HG02943 (cell line): ENCODE data around the gene RWDD4.

Experiments used
- ATAC-seq: cut with Tn5 transposase; IDR thresholded peaks from one replicate; pipeline ENCODE4 v1.9.1; 2021; ENCODE audit warnings: mild to moderate bottlenecking, low read depth, moderate library complexity; ENCODE audit not compliant: unreplicated experiment

The RWDD4 gene

DNA sequence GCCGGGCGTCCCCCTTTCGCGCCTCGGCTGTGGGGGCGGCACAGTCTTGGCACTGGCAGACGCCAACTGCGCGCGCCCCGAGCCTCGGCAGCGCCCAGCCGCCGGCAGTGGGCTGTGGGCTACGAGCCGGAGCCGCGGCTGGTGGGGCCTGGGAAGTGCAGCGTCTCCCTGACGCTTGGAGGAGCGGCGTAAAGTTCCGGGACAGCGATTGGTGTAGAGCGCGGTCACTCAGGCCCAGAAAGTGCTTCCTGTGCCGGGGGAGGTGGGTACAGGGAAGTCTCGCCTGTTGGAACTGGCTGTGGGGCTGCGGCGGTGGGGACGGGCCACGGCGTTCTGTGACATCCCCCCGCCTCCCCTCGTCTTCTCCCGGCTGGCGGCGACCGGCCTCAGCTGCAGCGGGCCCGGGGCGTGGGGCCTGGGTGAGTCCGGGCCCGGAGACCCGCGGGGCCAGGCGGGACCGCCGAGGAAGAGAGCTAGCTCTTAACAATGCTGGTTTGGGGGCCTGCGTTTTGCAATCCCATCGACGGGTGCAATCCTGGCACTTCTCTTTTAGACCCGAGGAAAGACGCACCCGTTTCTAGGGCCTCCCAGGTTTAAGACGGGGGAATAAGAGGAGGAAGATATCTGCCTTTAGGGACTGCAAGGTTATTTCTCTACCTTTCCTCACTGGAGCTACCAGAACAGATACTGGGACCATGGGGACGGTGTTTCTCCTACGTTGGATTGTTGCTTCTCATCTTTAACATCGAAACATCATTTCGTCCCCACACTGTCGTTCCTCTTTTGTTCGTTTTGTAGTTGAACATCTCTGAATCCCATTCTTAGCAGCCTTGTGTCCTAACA lies at the start of gene RWDD4, which contains the start of gene TRAPPC11:
RWDD4 (minus strand) TSS at position 157 of the 843 bp plus-strand sequence. CDS start 233 bp downstream, outside the sequence.
TRAPPC11 (plus strand) TSS at position 265 of the 843 bp plus-strand sequence. CDS start 4,575 bp downstream, outside the sequence.
- ATAC-seq: peak; percentile 99

DNA sequence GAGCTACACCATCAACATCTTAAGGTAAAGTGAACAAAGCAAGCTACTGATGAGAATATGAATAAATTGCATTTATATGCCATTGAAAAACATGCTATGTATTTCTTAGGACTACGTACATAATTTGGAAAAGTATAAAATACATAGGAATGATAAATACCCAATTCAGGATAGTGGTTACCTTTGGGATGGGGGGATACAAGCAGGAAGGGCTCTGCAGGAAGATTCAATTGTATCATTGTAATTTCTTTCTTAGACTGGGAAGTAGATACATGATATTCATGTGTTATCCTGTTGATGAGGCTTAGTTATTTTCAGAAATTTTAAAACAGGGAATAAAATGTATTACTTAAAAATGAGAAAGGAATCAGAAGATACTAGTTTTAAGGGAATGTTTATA lies 43.5 kb upstream of the RWDD4 start:
- no peak for ATAC-seq

DNA sequence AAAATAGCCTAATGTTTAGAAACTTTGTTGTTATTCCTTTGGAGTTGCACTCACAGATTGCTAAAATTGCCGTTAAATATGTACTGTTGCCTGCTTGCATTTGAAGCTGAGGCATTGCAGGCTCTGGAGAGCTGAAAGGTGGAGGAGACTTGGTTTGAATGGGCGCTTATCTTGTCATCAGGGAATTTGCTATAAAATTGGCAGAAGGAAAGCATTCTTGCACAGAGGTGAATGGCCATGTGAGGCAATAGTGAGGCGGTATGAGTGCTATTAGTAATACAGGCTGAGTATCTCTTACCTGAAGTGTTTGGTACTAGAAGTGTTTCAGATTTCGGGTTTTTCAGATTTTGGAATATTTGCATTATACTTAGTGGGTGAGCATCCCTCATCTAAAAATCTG lies 41.4 kb upstream of the RWDD4 start:
- ATAC-seq: no peak

DNA sequence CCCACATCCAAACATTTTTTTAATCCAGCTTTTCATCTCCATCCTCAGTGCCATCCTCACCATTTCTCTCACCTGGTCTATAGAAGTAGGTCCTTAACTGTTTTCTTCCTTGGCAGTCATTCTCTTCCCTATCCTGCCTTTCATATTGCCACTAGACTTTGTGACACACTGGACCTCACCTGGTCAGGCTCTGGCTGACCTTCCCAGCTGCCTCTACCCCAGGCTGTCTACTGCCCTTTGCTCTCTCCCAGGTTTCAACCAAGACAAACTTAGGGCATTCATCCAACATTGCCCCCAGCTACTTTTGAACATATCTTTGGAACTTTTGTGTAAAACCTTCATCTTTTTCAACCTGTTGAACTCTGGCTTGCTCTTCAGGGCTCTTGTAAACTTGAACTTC lies 39.9 kb upstream of the RWDD4 start:
- no peak for ATAC-seq

- ATAC-seq: no peak
Observed at GRCh38 chr4:183691897-183692296, 32.9 kb upstream of the RWDD4 start.

- ATAC-seq: no peak
Observed at GRCh38 chr4:183691006-183691405, 32.0 kb upstream of the RWDD4 start.

- ATAC-seq: no peak
Observed at GRCh38 chr4:183688216-183688615, 29.2 kb upstream of the RWDD4 start.

- ATAC-seq: no peak
Observed at GRCh38 chr4:183686461-183686860, 27.5 kb upstream of the RWDD4 start.

DNA sequence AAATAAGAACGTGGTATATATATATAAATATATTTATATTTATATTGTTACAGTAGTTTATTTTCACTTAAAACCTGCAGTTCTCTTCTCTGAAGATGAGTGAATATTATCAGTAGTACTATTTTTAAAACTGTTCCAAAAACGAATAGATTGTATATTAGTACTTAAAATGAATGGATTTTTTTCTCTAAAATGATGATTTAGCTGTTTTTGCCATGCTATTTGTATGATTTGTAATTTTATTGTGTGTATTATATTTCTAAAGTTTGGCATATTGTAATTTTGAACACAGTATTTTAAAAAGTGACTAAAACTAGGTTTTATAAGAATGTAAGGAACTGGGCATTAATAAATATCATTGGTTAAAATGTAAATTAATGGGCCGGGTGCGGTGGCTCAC lies 22.1 kb upstream of the RWDD4 start:
- ATAC-seq: no peak

- no peak for ATAC-seq
Observed at GRCh38 chr4:183675625-183676024, 16.6 kb upstream of the RWDD4 start.

GRCh38 chr4:183674153-183674552 lies 15.2 kb upstream of the RWDD4 start:
- ATAC-seq: no peak

GRCh38 chr4:183670960-183671555 lies 12.1 kb upstream of the RWDD4 start:
- ATAC-seq: no peak

DNA sequence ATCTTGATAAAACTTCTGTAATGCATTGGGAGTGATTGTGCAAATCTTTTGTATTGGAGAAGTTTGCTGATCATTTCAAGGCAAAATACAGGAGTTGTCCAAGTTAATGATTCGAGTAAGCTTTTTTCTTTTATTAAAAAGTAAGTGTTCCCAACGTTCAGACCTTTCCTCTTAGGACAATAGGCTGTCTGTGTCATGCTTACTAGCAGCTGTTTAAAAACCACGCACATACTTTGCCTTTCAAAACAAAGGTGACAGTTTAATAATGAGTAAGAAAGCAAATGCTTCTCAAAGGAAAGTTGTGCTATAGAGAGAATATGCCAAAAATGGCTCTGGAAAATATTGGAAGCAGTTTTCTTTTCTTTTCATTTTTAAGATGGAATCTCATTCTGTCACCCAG lies 11.3 kb upstream of the RWDD4 start:
- ATAC-seq: no peak

DNA sequence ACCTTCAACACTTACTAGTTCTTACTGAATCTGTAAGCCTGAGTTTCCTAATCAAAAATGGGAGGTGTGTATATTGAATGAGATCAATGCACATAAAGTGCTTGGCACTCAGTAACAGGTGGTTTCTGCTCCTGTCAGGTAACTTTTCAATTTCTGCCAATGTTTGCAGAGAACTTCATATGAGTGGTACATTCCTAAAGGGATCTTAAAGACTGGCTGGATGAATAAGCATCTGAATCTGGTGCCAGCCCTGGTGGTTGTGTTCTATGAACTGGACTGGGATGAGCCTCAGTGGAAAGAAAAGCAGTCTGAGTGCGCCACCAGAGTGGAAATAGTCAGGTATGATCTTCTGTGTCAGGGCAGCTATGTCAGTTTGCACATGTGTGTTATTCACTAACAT lies 7.1 kb upstream of the RWDD4 start:
- ATAC-seq: no peak

DNA sequence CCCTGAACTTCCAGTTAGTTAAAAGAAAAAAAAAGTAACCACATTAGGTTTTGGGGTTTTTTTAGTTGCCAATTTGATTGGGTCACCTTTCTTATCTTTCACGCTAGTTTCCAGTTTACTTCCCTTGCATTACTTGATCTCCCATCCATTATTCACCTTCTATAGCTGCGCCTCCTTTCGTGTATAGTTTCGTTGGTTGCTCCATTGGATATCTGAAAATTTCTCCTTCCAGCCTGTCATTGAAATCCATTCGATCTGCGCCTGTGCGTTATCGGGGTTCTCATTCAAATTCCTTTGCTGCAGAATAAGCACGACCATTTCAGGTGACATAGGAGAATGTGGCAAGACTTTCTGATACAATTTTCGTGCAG lies 872 bp upstream of the RWDD4 start:
- ATAC-seq: no peak

- peak; percentile 39 for ATAC-seq
Observed at GRCh38 chr4:183658362-183659028, 490 bp downstream of the RWDD4 start.

GRCh38 chr4:183657564-183657963 lies 1.4 kb downstream of the RWDD4 start:
- no peak for ATAC-seq

- no peak for ATAC-seq
Observed at GRCh38 chr4:183645326-183645725, 13.7 kb downstream of the RWDD4 start.

- ATAC-seq: no peak
Observed at GRCh38 chr4:183639291-183639690, 19.7 kb downstream of the RWDD4 start.

GRCh38 chr4:183638436-183638835 lies 20.5 kb downstream of the RWDD4 start:
- no peak for ATAC-seq

DNA sequence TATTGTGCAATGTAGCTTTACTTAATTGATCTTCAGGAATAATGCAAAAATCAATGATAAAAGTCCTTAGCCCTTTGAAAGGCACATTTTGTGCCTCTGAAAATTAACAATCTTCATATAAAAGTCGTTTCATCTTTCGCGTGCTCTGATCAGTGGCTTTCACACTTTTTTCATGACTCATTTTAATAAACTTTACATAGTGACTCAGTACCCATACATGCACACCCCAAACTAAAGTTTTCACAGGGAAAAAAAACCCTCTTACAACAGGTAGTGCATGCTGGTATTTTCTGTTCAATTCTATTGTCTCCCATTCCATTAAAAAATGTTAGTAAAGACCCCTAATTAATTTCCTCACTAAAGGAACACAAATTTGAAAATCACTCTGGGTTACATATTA lies 21.5 kb downstream of the RWDD4 start:
- no peak for ATAC-seq
